Ectodermal cell (in vitro differentiated cells): Measurements from ENCODE around the gene SLC9A9.

ENCODE experiments used
- H3K27ac ChIP-seq: 2 replicates; pipeline ENCODE4 v1.7.0; 2013; ENCODE audit warnings: mild to moderate bottlenecking, low read depth, low read length; ENCODE audit not compliant: insufficient read depth, poor library complexity, severe bottlenecking
- H3K27me3 ChIP-seq: 2 replicates; pipeline ENCODE4 v1.7.0; 2013; ENCODE audit warnings: mild to moderate bottlenecking, low read length; ENCODE audit not compliant: insufficient read depth, control insufficient read depth, poor library complexity, severe bottlenecking
- H3K36me3 ChIP-seq: one replicate; pipeline ENCODE4 v1.7.0; 2013; ENCODE audit warnings: low read length; ENCODE audit not compliant: control insufficient read depth, insufficient read depth
- H3K4me1 ChIP-seq: one replicate; pipeline ENCODE4 v1.7.0; 2013; ENCODE audit warnings: low read length; ENCODE audit not compliant: control insufficient read depth, insufficient read depth
- H3K4me3 ChIP-seq: 2 replicates; pipeline ENCODE4 v1.7.0; 2013; ENCODE audit warnings: low read depth, low read length, control low read depth; ENCODE audit not compliant: insufficient read depth
- H3K9me3 ChIP-seq: 2 replicates; pipeline ENCODE4 v1.7.0; 2013; ENCODE audit warnings: mild to moderate bottlenecking, low read length, moderate library complexity; ENCODE audit not compliant: control insufficient read depth
- WGBS, 2 experiments: methylation state at CpG; one replicate each; pipeline ENCODE4 v1.1.7; 2013; ENCODE audit warnings: missing lambda C conversion rate in 2 of 2; 5-methylcytosine and 5-hydroxymethylcytosine counted together

Gene SLC9A9

DNA sequence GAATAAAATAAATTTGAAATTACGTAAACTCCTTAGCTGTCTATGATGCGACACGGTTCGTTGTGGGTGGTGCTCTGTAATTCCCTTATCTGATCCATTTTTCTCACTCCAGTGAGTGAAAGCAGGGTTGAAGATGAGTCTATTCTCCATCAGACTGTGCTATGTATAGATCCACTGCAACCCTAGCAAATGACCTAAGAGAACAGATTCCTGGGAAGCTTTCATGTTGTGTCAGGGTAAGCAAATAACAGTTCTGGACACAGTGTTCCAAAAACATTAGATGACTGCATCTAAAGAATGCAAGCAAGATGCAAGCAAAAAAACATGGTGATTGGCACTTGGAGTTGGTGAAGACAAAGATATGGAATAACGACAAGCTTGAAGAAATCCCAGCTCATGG is 239.3 kb downstream of the SLC9A9 start:
- Histone ChIP-seq H3K9me3 (no peaks in the 10 kb centered on the region), H3K4me1 (no peaks in the 10 kb centered on the region), H3K4me3 (no peak overlapping the region), H3K36me3 (no peaks in the 10 kb centered on the region), H3K27me3 (no peaks in the 10 kb centered on the region), H3K27ac (no peak overlapping the region)
- 94 to 96% methylated on average over 5 of the region's 5 CpGs for WGBS, 2 experiments

GRCh38 chr3:143605233-143605950 is 242.9 kb downstream of the SLC9A9 start:
- WGBS, 2 experiments = 94 to 97% methylated on average over 3 of the region's 3 CpGs
- H3K27ac ChIP-seq = no peak overlapping the region

DNA sequence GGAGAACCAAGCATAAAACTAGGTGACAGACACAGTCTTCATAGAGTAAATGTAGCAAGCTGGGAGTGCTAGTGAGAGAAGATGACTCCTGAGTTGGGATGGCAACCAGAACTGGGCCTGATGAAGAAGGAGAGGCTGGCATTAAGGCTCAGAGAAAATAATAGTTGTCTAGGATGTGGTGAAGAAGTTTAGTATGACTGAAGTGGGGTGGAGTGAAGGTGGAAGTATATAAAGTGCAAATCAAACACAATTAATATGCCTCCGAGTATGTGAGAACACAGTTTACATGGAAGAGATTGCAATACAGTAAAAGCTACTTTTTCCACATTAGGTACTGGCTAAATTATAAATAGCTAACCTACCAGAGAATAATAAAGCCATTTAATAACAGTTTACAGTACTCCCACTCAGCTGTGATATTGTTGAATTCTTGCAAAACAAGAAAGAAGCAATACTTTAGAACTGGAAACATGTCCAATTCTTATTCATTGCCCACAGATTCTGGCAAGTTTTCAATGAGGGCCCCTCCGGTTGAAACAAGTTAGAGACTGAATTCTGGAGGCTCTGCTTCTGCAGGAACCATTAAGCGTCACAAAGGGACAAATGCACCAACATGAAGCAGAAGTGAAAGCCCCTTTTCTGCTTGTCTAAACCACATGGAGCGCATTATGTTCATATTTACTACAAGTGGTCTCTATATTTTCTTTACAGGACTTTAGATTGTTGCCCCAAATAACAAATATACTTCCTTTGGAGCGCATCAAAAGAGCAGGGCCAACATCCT is 243.7 kb downstream of the SLC9A9 start:
- no peaks in the 10 kb centered on the region for H3K27me3 ChIP-seq
- WGBS, 2 experiments = 93 to 94% methylated on average over 5 of the region's 5 CpGs
- no peaks in the 10 kb centered on the region for H3K36me3 ChIP-seq
- no peak overlapping the region for H3K4me3 ChIP-seq
- H3K9me3 ChIP-seq = no peaks in the 10 kb centered on the region
- no peaks in the 10 kb centered on the region for H3K4me1 ChIP-seq
- H3K27ac ChIP-seq = no peak overlapping the region

More at GRCh38 chr3:143605233-143605950, 242.9 kb downstream of the SLC9A9 start:
- Histone ChIP-seq H3K4me3 (no peak overlapping the region), H3K36me3 (no peaks in the 10 kb centered on the region), H3K9me3 (no peaks in the 10 kb centered on the region), H3K27me3 (no peaks in the 10 kb centered on the region), H3K4me1 (no peaks in the 10 kb centered on the region)

GRCh38 chr3:143603774-143604173 is 244.5 kb downstream of the SLC9A9 start:
- peaks cover 3% of the 10 kb centered on the region for H3K4me1 ChIP-seq
- no peak overlapping the region for H3K27ac ChIP-seq
- 92 to 97% methylated on average over 5 of the region's 5 CpGs for WGBS, 2 experiments
- H3K9me3 ChIP-seq = no peaks in the 10 kb centered on the region
- H3K27me3 ChIP-seq = no peaks in the 10 kb centered on the region
- no peaks in the 10 kb centered on the region for H3K36me3 ChIP-seq
- H3K4me3 ChIP-seq = no peak overlapping the region

DNA sequence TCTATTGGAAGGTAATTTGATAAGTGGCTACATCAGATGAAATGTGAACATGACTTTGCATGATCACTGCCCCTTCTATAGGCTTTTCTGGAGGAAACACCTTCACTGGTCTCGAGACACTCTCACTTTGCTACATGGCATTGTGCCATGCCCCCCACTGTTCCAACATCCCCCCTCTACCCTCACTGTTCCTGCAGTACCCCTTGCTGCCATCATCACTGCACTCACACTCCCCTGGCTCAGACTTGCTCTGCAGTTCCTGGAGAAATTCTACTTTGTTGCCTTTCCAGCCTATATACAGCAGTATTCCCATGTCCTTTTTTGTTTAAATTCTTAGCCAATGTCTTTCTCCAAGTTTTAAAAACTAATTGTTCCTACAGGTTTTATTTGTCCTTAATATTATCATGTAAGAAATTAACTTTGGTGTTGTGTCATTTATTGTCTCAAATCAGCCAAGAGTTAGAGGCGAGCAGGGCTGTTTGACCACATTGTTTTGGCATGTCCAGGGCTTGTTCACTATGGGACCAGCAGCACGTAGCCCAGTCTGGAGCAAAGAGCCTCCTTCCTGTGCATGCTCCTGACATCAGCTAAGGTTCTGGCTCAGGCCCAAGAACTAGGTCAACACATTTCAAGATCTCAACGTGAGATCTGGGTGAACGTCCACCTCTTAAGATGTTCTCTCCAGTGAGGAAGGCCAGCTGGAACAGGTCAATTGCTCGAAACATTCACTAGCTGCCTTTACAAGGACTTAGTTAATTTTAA is 246.4 kb downstream of the SLC9A9 start:
- Histone ChIP-seq H3K4me3 (no peak overlapping the region), H3K36me3 (no peaks in the 10 kb centered on the region), H3K4me1 (peaks cover 16% of the 10 kb centered on the region), H3K9me3 (no peaks in the 10 kb centered on the region), H3K27ac (no peak overlapping the region), H3K27me3 (no peaks in the 10 kb centered on the region)
- 91 to 92% methylated on average over 6 of the region's 6 CpGs for WGBS, 2 experiments

GRCh38 chr3:143600756-143601718 is 247.2 kb downstream of the SLC9A9 start:
- Histone ChIP-seq H3K27me3 (no peaks in the 10 kb centered on the region), H3K36me3 (no peaks in the 10 kb centered on the region), H3K27ac (no peak overlapping the region), H3K9me3 (no peaks in the 10 kb centered on the region), H3K4me1 (peaks cover 16% of the 10 kb centered on the region), H3K4me3 (no peak overlapping the region)
- 86% methylated on average over 4 of the region's 4 CpGs for WGBS, 2 experiments

- Histone ChIP-seq H3K27ac (no peak overlapping the region), H3K4me3 (no peak overlapping the region), H3K36me3 (no peaks in the 10 kb centered on the region), H3K9me3 (no peaks in the 10 kb centered on the region), H3K27me3 (no peaks in the 10 kb centered on the region), H3K4me1 (peaks cover 16% of the 10 kb centered on the region)
- WGBS, 2 experiments = 90 to 92% methylated on average over 17 of the region's 17 CpGs
Observed at GRCh38 chr3:143597774-143598652, 250.3 kb downstream of the SLC9A9 start.

DNA sequence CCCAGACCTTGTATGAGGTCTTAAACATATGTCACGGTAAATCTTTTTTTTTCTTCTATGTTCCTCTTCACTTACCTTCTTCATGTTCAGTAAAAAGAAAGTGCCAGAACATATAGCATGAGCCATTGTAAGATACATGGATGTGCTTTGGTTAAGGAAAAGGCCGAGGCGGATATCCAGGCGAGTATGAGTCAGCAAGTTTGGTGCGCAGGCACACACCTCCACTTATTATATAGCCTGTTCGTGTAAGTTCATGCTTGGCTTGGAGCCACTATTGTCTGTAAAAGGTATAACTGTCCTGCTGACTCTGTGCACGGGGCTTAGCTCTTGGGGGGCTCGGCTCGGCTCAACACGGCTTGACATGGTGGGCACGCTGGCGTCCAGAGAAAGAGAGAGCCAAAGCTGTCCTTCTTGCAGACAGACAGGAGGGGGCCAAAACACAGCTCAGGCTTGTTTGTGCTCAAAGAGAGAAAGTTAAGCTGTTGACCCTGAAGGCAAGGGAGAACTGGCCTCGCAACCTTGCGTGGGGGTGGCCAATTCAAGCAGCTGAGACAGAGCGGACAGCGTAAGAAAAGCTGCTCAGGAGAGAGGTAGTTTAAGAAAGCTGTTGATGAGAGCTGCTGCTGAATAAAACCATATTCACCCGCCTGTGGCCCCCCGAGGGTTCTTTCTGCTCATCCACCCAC is 251.2 kb downstream of the SLC9A9 start:
- no peaks in the 10 kb centered on the region for H3K9me3 ChIP-seq
- H3K27me3 ChIP-seq = no peaks in the 10 kb centered on the region
- peaks cover 16% of the 10 kb centered on the region for H3K4me1 ChIP-seq
- no peaks in the 10 kb centered on the region for H3K36me3 ChIP-seq
- H3K4me3 ChIP-seq = no peak overlapping the region
- 82 to 86% methylated on average over 18 of the region's 18 CpGs for WGBS, 2 experiments
- H3K27ac ChIP-seq = no peak overlapping the region
